ENCODE results near the gene TGFBR3.
"Not testable (repeated sequence)": the region's sequence is repeated elsewhere in the genome, so short reads cannot be mapped to it uniquely, and the experiment has no call there.

TGFBR3 gene

GRCh38 chr1:91846639-91847013 lies 39.3 kb downstream of the TGFBR3 start:
- no peak for FAIRE-seq

DNA sequence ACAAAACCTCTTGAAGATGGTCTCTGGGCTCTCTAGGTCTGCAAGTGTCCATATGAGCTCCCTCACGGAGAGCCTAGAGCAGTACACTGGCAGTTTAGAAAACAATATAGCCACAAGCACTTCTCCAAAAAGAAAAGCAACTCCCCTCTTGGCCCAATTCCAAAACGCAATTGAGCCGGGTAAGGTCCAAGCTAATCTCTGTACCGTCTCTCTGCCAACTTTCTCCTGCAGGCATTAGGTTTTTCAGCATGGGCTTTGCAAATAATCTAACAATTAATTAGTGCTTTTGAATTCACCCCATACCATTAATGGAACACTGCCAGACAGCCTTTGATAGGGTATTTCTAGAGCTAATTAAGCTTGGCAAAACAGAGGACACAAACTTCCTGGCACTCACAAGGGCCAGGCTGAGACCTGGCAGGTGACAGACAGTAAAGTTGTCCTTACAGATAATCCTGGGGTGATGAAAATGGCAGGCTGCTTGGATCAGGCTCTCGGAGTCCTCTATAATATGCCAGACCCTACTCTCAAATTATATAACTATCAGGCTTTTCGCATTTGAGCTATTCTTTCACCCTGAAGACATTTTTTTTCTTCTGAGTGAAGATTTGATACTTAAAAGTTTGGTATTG lies 39.8 kb downstream of the TGFBR3 start:
- no peak for FAIRE-seq

GRCh38 chr1:91844862-91845528 lies 41.0 kb downstream of the TGFBR3 start:
- FAIRE-seq, result peak; percentile 98

- FAIRE-seq, result no peak
Measured at GRCh38 chr1:91843843-91844242, 42.1 kb downstream of the TGFBR3 start.

- FAIRE-seq, result no peak
Measured at GRCh38 chr1:91842563-91842962, 43.4 kb downstream of the TGFBR3 start.

DNA sequence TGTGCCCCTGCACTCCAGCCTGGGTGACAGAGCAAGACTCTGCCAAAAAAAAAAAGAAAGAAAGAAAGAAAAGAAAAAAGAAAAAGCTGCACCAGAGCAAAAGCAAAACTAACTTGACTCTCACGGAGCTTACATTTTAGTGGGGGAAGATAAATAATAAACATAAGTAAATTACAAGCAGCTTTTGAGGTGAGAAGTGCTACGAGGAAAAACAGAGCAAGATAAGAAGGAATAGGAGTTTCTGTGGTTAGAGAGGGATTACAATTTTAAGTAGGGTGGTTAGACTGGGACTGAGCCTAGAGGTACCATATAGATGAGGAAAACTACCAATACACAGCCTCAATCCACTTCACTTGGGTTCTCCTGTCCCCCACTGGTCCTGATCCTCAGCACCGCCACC lies 43.9 kb downstream of the TGFBR3 start:
- no peak for FAIRE-seq

GRCh38 chr1:91840276-91840675 lies 45.7 kb downstream of the TGFBR3 start:
- FAIRE-seq, result not testable (repeated sequence)

- FAIRE-seq, result no peak
Measured at GRCh38 chr1:91836331-91837040, 49.5 kb downstream of the TGFBR3 start.

GRCh38 chr1:91835087-91835521 lies 50.8 kb downstream of the TGFBR3 start:
- no peak for FAIRE-seq

DNA sequence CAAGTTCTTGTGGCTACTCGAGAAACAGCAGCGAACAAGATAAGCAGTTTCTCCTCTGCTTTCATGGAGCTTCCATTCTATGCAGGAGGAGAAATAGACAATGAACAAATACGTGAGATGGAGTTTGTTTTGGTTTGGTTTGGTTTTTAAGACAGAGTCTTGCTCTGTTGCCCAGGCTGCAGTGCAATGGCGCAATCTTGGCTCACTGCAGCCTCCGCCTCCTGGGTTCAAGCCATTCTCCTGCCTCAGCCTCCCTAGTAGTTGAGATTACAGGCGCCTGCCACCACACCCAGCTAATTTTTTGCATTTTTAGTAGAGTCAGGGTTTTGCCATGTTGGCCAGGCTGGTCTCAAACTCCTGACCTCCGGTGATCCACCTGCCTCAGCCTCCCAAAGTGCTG lies 51.4 kb downstream of the TGFBR3 start:
- not testable (repeated sequence) for FAIRE-seq

GRCh38 chr1:91833946-91834345 lies 52.0 kb downstream of the TGFBR3 start:
- no peak for FAIRE-seq

DNA sequence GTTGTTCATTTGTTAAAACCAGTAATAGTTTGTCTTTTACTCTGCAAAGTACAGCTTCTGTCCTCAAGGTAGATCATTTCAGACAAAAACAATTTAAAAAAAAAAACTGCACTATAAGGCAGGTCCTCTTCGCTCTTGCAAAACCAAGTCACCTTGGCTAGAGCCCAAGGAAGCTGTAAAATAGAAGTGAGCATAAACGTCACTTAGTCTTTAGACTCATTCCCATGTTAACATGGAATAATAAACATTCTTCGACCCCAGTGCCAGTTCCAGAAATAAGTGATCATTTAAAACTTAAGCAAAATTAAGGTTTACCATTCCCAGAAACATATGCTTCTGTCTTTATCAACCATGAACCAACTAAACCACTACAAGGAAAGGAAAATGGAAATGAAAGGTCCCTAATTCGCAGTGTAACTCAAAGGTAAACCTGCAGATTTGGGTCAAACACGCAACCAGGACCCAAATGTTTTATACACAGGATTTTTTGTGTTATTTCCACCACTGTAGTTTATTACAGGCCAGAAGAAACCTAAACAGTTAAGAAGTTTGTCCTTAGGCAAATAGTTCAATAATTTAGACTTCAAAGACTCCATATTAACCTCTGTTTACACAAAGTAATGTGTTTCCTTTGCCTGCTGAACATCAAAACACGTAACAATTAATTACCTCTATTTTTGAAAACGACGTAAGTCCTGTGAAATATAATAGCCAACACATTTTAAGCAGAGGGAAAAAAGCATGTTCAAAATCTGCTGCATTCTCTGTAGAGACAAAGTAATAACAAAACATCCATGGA lies 54.6 kb downstream of the TGFBR3 start:
- FAIRE-seq, result no peak

GRCh38 chr1:91830242-91831131 lies 55.5 kb downstream of the TGFBR3 start:
- no peak for FAIRE-seq

GRCh38 chr1:91829293-91830153 lies 56.4 kb downstream of the TGFBR3 start:
- FAIRE-seq, result no peak

DNA sequence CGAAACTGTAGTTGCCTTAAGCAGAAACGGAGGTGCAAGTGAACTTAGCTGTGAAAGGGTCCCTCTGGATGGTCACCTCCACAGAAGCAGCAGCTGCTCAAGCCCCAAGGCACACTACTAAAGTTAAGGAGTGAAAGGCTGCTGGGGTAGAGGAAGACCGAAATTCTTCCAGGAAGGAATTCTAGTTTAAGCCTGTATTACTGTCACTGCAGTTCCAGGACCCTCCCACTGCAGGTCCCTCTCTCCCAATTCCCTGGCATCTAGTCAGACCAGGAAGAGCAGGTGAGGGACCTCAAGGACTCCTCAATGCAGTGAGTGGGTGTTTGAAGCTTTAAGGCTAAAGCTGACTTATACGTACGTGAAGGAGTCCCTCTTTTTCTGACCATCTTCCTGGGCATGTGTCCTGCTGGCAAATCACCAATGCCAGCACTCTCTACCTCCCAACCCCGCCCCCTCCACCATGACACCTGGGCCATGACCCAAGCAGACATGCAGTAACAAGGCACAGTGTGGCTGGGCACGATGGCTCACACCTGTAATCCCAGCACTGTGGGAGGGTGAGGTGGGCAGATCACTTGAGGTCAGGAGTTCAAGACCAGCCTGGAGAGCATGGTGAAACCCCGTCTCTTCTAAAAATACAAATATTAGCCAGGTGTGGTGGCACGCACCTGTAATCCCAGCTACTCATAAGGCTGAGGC lies 57.2 kb downstream of the TGFBR3 start:
- FAIRE-seq, result no peak

DNA sequence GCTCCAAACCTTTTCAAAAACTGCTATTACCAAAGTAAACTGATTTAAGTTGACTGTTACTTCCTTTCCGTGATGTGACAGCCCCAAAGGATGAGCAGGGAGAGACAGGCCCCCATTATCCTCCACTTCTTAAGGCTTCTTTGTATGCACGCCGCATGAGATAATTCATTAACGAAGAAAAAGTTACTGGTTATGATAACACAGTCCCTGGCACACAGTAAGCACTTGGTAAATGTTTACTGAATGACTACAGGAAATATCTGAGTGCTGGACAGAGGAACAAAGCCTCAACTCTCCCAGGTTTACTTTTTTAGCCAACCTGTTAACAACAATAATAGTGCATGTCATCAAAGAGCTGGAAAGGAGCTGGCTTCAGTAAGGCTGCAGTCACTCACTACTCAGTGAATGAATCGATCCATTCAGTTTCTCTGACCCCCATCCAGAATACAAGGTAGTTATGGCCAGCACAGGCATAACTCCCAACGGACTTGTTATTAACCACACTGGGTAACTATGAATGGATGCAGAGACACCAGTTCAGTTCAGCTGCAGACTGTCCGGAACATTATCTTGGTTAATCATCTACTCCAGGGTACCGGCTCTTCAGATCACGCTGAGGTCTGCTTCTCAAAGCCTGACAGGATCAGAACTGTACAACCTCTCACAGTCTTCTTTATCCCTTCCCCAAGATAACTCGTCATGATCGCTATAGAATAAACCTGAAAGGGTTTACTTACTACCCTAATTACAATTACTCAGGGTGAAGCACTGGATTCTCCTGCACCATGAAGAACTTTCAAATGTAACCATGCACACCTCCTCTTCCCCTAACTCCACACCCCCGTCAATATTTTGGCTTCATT lies 58.3 kb downstream of the TGFBR3 start:
- no peak for FAIRE-seq

DNA sequence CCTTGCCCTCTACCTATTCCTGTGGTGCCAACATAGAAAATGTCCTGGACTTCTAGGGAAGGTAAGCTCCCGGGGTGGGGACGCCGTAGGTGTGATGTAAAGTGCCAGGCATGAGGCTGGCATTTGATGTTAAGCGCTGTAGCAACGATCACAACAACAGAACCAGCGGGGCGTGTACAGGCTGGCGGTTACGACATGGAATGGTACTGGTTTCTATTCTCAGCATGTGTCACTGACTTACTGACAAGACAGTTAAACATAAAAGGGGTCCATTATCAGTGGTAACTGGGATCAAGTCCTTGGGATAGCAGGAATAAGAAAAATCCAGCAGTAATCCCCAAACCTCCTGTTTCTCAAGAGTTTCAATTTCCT lies 58.9 kb downstream of the TGFBR3 start:
- no peak for FAIRE-seq

GRCh38 chr1:91826649-91827048 lies 59.3 kb downstream of the TGFBR3 start:
- FAIRE-seq, result no peak

DNA sequence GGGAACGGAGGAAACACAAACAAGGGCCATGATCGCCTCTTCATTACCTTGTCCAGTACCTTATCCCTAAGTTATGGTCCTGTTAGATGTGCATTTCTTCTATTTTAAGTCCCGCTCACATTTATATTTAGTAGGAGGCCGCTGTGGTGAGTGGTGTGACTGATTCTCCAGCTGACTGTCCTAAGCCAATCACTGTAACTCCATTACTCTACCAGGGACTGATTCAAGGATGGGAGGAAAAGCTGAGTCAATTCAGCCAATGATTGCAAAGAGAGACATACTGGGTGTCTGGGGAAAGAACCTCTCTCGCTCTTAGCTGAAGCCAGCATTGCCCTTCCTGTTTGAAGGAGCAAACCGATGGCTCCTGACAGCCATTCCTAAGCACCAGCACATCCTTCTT lies 59.7 kb downstream of the TGFBR3 start:
- no peak for FAIRE-seq
